Measurements from ENCODE around the gene ABCG2. TPM values are rescaled to one million over a fixed set of nuclear protein-coding genes. Genes with fewer than 3 reads are reported as not detected.

ABCG2 gene
- total RNA-seq, 1 experiment from 2014 or later, result 0.44 TPM

DNA sequence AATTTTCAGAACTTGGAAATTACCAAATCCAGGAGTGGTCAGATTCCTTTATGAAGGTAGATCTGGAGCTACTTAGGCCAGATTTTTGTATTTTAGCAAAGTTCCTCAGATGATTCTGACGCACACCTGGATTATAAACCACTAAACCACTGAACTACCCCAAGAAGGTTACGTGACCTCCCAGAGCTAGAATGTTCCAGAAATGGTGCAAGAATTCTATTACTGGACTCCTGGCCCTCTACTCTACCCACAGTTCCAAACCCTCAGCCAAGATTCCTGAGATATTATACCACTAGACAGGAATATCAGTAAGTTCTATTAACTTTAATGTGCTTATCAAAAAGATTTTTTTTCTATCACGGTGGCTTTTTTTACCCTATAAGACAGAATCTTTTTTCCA is 67.1 kb downstream of the ABCG2 start (continued):
- no peak for TF ChIP-seq ZNF274 (IDR thresholded peaks at IDR 0.05; ENCODE audit: low read depth, low read length)

DNA sequence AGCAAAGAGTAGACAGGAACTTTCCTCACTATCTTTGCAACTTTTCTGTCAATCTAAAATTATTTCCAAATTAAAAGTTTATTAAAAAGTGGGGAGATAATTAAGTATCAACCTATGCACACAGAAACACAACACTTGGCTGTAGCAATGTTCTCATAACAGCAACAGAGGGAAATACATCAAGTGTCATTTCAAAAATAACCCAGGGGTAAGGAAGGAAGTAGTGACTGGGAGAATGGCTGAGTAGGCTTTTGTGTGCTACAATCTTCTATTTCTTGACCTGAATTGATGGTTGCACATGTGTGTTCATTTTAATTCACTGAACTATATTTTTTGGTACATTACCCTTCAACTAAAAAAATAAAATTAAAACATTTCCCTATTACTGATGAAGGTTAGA is 67.5 kb downstream of the ABCG2 start:
- BruUV-seq (replicated peaks), result no TSS peak
- ChIA-PET RAD21 (ENCODE audit: low non-redundant PET in 1 of 2, low total read pairs in 2 of 2, uncharacterized antibody in 2 of 2, unreplicated experiment in 2 of 2) (no interaction called here), CTCF (no interaction called here), POLR2A (no interaction called here)
- TF ChIP-seq POLR2A (IDR thresholded peaks at IDR 0.05; ENCODE audit: borderline replicate concordance, extremely low read depth, insufficient read depth, insufficient read length) (no peak), ZFX (IDR thresholded peaks at IDR 0.05) (no peak), CTCF (IDR thresholded peaks at IDR 0.05 in 2 of 3, conservative IDR thresholded peaks at IDR 0.05 in 1 of 3; ENCODE audit: borderline replicate concordance in 1 of 3, insufficient read depth in 1 of 3, low read depth in 2 of 3, low read length in 2 of 3) (no peak), EGR1 (IDR thresholded peaks at IDR 0.05; ENCODE audit: low read depth) (no peak), YY1 (IDR thresholded peaks at IDR 0.05; ENCODE audit: extremely low read depth, insufficient replicate concordance, low read depth, low read length) (no peak), CEBPB (IDR thresholded peaks at IDR 0.05; ENCODE audit: low read depth) (no peak), CBX3 (IDR thresholded peaks at IDR 0.05; ENCODE audit: low read depth) (no peak), EZH2phosphoT487 (IDR thresholded peaks at IDR 0.05; ENCODE audit: borderline replicate concordance) (no peak), ELF1 (IDR thresholded peaks at IDR 0.05; ENCODE audit: borderline replicate concordance, low read depth) (no peak)
- TF ChIP-seq, protein P1, sequence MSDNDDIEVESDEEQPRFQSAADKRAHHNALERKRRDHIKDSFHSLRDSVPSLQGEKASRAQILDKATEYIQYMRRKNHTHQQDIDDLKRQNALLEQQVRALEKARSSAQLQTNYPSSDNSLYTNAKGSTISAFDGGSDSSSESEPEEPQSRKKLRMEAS (IDR thresholded peaks at IDR 0.05), result no peak
- Histone ChIP-seq H3K4me2 (ENCODE audit: low read length) (no peak overlapping the region), H3K9me2 (ENCODE audit: insufficient read depth) (no peaks in the 10 kb centered on the region), H3K4me1 (ENCODE audit: control insufficient read depth in 1 of 2, insufficient read depth in 2 of 2, low read length in 2 of 2) (no peaks in the 10 kb centered on the region), H4K20me1 (ENCODE audit: insufficient read depth) (no peaks in the 10 kb centered on the region), H3K9me3 (ENCODE audit: control insufficient read depth in 1 of 2, insufficient read depth in 1 of 2, low read depth in 1 of 2, low read length in 2 of 2) (no peaks in the 10 kb centered on the region), H3K27me3 (ENCODE audit: insufficient read depth, low read length) (no peaks in the 10 kb centered on the region), H2AFZ (ENCODE audit: low read depth, low read length, poor library complexity, severe bottlenecking) (no peak overlapping the region), H3K4me3 (replicated peaks in 1 of 2; ENCODE audit: low read depth in 1 of 2, low read length in 2 of 2) (no peak overlapping the region), H3K79me2 (ENCODE audit: insufficient read depth, low read length) (no peaks in the 10 kb centered on the region), H3K27ac (ENCODE audit: low read depth, low read length) (no peak overlapping the region), H3K36me3 (ENCODE audit: control insufficient read depth in 1 of 2, insufficient read depth in 2 of 2, low read length in 2 of 2) (no peaks in the 10 kb centered on the region), H3K9ac (ENCODE audit: low read length) (no peak overlapping the region)
- intact Hi-C loops (cut with micrococcal nuclease), result no loop called here
- ATAC-seq, result no peak
- no peak for DNase-seq (ENCODE audit: low read depth, low spot score)
